GM10266 (cell line): ENCODE measurements around the gene TUB.

Experiments used
- DNase-seq: peaks from one replicate; pipeline ENCODE4 v3.0.0; 2012; ENCODE audit errors: extremely low spot score
- CTCF ChIP-seq: IDR thresholded peaks from 2 replicates; pipeline ENCODE4 v1.5.1; 2012; ENCODE audit warnings: mild to moderate bottlenecking, low read depth; ENCODE audit not compliant: control insufficient read depth, insufficient read depth; ENCODE audit errors: missing control alignments

Gene TUB

DNA sequence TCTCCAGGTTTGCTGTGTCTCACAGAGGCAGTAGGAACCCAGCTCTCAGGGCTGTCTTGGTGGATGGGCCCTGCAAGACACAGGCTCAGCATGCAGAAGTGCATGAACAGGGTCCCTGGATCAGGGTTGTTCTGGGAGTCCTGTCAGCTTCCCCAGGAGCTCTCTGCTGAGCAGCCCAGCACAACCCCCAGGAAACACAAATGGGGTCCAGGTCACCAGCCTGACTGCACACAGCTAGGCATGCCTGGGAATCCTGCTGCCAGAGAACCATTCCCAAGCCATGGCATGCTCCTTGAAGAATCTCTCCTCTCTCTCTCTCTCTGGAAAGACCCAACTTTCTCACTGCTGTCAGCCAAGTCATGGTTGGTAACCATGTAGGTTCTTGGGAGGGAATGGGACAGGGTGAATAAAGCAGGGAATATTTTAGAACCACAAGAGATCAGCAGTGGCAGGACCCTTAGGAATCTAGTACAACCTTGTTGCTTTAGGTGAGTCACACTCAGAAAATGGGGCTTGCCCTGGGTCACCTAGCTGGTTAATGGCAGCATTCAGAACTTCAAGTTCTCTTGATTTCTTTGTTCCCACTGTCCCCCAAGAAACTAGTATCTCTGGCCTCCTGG lies 21.4 kb downstream of the TUB start:
- no peak for TF ChIP-seq CTCF
- no peak for DNase-seq

DNA sequence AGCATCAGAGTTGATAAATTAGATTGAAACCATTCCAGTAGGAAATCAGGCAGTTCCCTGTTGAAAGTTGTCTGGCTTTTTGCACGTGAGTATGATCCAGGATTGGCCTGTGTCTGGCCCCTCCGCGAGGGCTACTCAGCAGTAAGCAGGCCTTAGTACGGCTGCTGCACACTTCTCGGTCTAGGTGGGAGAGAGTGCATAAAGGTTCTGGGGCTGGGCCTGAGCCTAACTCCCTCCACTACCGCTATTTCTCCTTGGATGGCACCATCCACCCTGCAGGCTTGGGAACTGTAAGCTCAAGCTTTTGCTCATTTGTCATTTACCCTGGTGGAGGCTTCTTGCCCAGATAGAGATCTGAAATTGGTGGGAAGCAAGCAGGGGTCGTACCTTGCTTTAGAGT lies 22.0 kb downstream of the TUB start:
- no peak for TF ChIP-seq CTCF
- no peak for DNase-seq

GRCh38 chr11:8103909-8104308 lies 22.9 kb downstream of the TUB start:
- DNase-seq: no peak
- TF ChIP-seq CTCF: no peak

- DNase-seq: no peak
- no peak for TF ChIP-seq CTCF
Measured at GRCh38 chr11:8105133-8105532, 24.1 kb downstream of the TUB start.

DNA sequence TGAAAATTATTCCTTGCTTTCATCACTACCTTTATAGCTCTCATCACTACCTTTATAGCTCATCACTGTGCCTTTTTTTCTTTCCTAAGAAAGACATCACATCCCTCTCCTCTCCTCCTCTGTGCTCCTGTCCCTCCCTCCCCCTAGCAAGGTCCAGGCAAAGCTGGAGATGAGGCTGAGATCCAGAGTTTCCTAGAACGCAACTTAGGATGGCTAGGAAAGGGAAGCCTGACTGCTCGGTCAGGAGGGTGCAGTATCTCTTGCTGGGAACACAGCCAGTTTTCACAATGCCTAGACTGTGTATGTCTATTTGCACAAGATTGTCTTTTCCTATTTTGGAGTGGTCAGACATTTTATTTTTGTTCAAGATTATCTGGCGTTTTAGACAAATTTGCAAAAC lies 24.7 kb downstream of the TUB start:
- no peak for TF ChIP-seq CTCF
- no peak for DNase-seq

- TF ChIP-seq CTCF: no peak
- DNase-seq: no peak
Measured at GRCh38 chr11:8106679-8107078, 25.7 kb downstream of the TUB start.

DNA sequence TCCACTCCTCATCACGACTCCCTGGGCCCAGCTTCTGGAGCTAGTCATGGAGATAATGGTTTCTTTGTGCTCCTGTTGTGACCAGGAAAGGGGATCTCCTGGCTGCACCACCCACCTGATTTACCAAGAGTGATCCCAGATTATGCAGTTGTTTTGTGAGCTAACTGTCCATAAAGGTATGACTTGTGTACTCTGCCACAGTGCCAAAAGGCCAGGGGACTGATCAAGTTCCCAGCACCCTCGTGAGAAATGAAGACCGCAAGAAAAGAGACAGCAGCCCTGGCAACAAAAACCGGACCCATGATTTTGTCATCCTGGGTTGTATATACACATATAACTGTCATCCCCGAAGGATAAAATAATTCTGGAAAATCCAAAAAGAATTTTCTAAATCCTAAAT lies 26.6 kb downstream of the TUB start:
- no peak for TF ChIP-seq CTCF

More for the DNA sequence above, 26.6 kb downstream of the TUB start:
- no peak for DNase-seq
